ENCODE measurements around the gene ACOX3.

ACOX3 gene

GRCh38 chr4:8326206-8326605, 114.3 kb downstream of the ACOX3 start:
- Histone ChIP-seq H3K4me3 (ENCODE audit: low read depth, low read length, poor library complexity, severe bottlenecking) (no peak overlapping the region), H3K27me3 (ENCODE audit: insufficient read depth, low read length) (no peaks in the 10 kb centered on the region), H3K9ac (ENCODE audit: low read length) (no peak overlapping the region), H4K20me1 (ENCODE audit: insufficient read depth, low read length) (no peaks in the 10 kb centered on the region), H2AFZ (ENCODE audit: low read length) (no peak overlapping the region), H3K9me2 (ENCODE audit: low read depth, low read length) (no peaks in the 10 kb centered on the region), H3K27ac (ENCODE audit: low read depth, low read length, poor library complexity, severe bottlenecking) (no peak overlapping the region), H3K4me1 (ENCODE audit: insufficient read depth, low read length, severe bottlenecking) (peaks cover 4% of the 10 kb centered on the region), H3F3A (ENCODE audit: insufficient read depth, low read length) (no peaks in the 10 kb centered on the region), H3K9me3 (ENCODE audit: low read length) (no peaks in the 10 kb centered on the region), H3K79me2 (ENCODE audit: insufficient read depth, low read length) (no peaks in the 10 kb centered on the region), H3K4me2 (ENCODE audit: low read length) (no peak overlapping the region), H3K36me3 (ENCODE audit: insufficient read depth, low read length) (no peaks in the 10 kb centered on the region)
- TF ChIP-seq, protein P1, sequence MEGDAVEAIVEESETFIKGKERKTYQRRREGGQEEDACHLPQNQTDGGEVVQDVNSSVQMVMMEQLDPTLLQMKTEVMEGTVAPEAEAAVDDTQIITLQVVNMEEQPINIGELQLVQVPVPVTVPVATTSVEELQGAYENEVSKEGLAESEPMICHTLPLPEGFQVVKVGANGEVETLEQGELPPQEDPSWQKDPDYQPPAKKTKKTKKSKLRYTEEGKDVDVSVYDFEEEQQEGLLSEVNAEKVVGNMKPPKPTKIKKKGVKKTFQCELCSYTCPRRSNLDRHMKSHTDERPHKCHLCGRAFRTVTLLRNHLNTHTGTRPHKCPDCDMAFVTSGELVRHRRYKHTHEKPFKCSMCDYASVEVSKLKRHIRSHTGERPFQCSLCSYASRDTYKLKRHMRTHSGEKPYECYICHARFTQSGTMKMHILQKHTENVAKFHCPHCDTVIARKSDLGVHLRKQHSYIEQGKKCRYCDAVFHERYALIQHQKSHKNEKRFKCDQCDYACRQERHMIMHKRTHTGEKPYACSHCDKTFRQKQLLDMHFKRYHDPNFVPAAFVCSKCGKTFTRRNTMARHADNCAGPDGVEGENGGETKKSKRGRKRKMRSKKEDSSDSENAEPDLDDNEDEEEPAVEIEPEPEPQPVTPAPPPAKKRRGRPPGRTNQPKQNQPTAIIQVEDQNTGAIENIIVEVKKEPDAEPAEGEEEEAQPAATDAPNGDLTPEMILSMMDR (IDR thresholded peaks at IDR 0.05; ENCODE audit: low read length) = no peak
- TF ChIP-seq EZH2 (IDR thresholded peaks at IDR 0.05; ENCODE audit: borderline replicate concordance, low read length) = no peak

GRCh38 chr4:8325291-8325973, 115.1 kb downstream of the ACOX3 start:
- H3K79me2 ChIP-seq (ENCODE audit: insufficient read depth, low read length) = no peaks in the 10 kb centered on the region
- H3K4me1 ChIP-seq (ENCODE audit: insufficient read depth, low read length, severe bottlenecking) = no peaks in the 10 kb centered on the region
- H3K27ac ChIP-seq (ENCODE audit: low read depth, low read length, poor library complexity, severe bottlenecking) = no peak overlapping the region
- no peaks in the 10 kb centered on the region for H3K9me3 ChIP-seq (ENCODE audit: low read length)
- no peak overlapping the region for H3K4me2 ChIP-seq (ENCODE audit: low read length)
- TF ChIP-seq EZH2 (IDR thresholded peaks at IDR 0.05; ENCODE audit: borderline replicate concordance, low read length) = no peak
- TF ChIP-seq, protein P1 (IDR thresholded peaks at IDR 0.05; ENCODE audit: low read length) = no peak
- no peak overlapping the region for H2AFZ ChIP-seq (ENCODE audit: low read length)
- no peaks in the 10 kb centered on the region for H3K27me3 ChIP-seq (ENCODE audit: insufficient read depth, low read length)
- H4K20me1 ChIP-seq (ENCODE audit: insufficient read depth, low read length) = no peaks in the 10 kb centered on the region
- no peaks in the 10 kb centered on the region for H3K36me3 ChIP-seq (ENCODE audit: insufficient read depth, low read length)
- no peaks in the 10 kb centered on the region for H3K9me2 ChIP-seq (ENCODE audit: low read depth, low read length)
- no peaks in the 10 kb centered on the region for H3F3A ChIP-seq (ENCODE audit: insufficient read depth, low read length)
- H3K9ac ChIP-seq (ENCODE audit: low read length) = no peak overlapping the region
- H3K4me3 ChIP-seq (ENCODE audit: low read depth, low read length, poor library complexity, severe bottlenecking) = no peak overlapping the region

- peaks cover 5% of the 10 kb centered on the region for H3K4me1 ChIP-seq (ENCODE audit: insufficient read depth, low read length, severe bottlenecking)
- no peak overlapping the region for H2AFZ ChIP-seq (ENCODE audit: low read length)
- no peaks in the 10 kb centered on the region for H3K27me3 ChIP-seq (ENCODE audit: insufficient read depth, low read length)
- no peak overlapping the region for H3K27ac ChIP-seq (ENCODE audit: low read depth, low read length, poor library complexity, severe bottlenecking)
- no peak for TF ChIP-seq EZH2 (IDR thresholded peaks at IDR 0.05; ENCODE audit: borderline replicate concordance, low read length)
- TF ChIP-seq, protein P1 (IDR thresholded peaks at IDR 0.05; ENCODE audit: low read length) = no peak
- no peaks in the 10 kb centered on the region for H3K9me3 ChIP-seq (ENCODE audit: low read length)
- no peak overlapping the region for H3K9ac ChIP-seq (ENCODE audit: low read length)
- H3K9me2 ChIP-seq (ENCODE audit: low read depth, low read length) = no peaks in the 10 kb centered on the region
- H3F3A ChIP-seq (ENCODE audit: insufficient read depth, low read length) = no peaks in the 10 kb centered on the region
- H3K4me2 ChIP-seq (ENCODE audit: low read length) = no peak overlapping the region
- no peaks in the 10 kb centered on the region for H4K20me1 ChIP-seq (ENCODE audit: insufficient read depth, low read length)
- no peaks in the 10 kb centered on the region for H3K36me3 ChIP-seq (ENCODE audit: insufficient read depth, low read length)
- no peaks in the 10 kb centered on the region for H3K79me2 ChIP-seq (ENCODE audit: insufficient read depth, low read length)
- no peak overlapping the region for H3K4me3 ChIP-seq (ENCODE audit: low read depth, low read length, poor library complexity, severe bottlenecking)
Measured at GRCh38 chr4:8324640-8325239, 115.8 kb downstream of the ACOX3 start.
